HCT116 (cell line): Measurements from ENCODE around the gene SLC9B2. TPM values are rescaled to one million over a fixed set of nuclear protein-coding genes. Genes with fewer than 3 reads are reported as not detected.
"Not testable (repeated sequence)": the region's sequence is repeated elsewhere in the genome, so short reads cannot be mapped to it uniquely, and the experiment has no call there.

ENCODE experiments used
- ATAC-seq: fragments of 200-7000 bp; cut with Tn5 transposase; 2 replicates; pipeline ENCODE4 v1.9.1; 2020; ENCODE audit warnings: mild to moderate bottlenecking, moderate library complexity
- BruUV-seq: library from RNA; stranded (reverse); fragments of 400-500 nt; replicated peaks from 2 replicates; lab custom pipeline; 2021; lab: Mats Ljungman, UMichigan
- CTCF ChIA-PET: fragments of 300-600 bp; sonication (Branson Sonifier 250); formaldehyde crosslinking; loops from one replicate; lab custom pipeline; 2021; ENCODE audit warnings: antibody characterized with exemption; lab: Charles Lee
- POLR2A ChIA-PET: fragments of 300-600, 350-600 bp; sonication (Branson Sonifier 250); formaldehyde crosslinking; loops from one replicate; lab custom pipeline; 2021; ENCODE audit warnings: antibody characterized with exemption; lab: Charles Lee
- RAD21 ChIA-PET, 2 experiments: fragments of 300-600 bp; sonication (Branson Sonifier 250); formaldehyde crosslinking; loops; one replicate each; lab custom pipeline; 2023; ENCODE audit warnings: low total read pairs in 2 of 2; ENCODE audit not compliant: uncharacterized antibody in 2 of 2, unreplicated experiment in 2 of 2, low non-redundant PET in 1 of 2; lab: Charles Lee
- DNase-seq: peaks from one replicate; pipeline ENCODE4 v3.0.0-alpha.2; 2010; ENCODE audit warnings: low read depth, low spot score
- H2AFZ ChIP-seq: fragments of 200-600 bp; shearing (Covaris generic), sonication (generic); 2 replicates; pipeline ENCODE4 v1.6.1; 2017; ENCODE audit warnings: low read depth, mixed run types, mixed read lengths, antibody characterized with exemption, low read length; ENCODE audit not compliant: poor library complexity, severe bottlenecking
- H3K27ac ChIP-seq: 2 replicates; pipeline ENCODE4 v1.5.1; 2012; ENCODE audit warnings: low read depth, low read length
- H3K27me3 ChIP-seq: fragments of 200-600 bp; sonication (generic); 2 replicates; pipeline ENCODE4 v1.6.1; 2016; ENCODE audit warnings: mixed run types, low read length, mixed read lengths; ENCODE audit not compliant: insufficient read depth
- H3K36me3 ChIP-seq, 2 experiments: fragments of 200-500 bp in 1 of 2; fragments of 200-600 bp in 1 of 2; sonication (Bioruptor generic) in 1 of 2; sonication (generic) in 1 of 2; 2 replicates each; pipeline versions ENCODE4 v1.5.1 to v1.6.1; 2014 to 2016; ENCODE audit warnings: low read length in 2 of 2, inconsistent platforms in 1 of 2, mixed read lengths in 1 of 2, mixed run types in 1 of 2; ENCODE audit not compliant: insufficient read depth in 2 of 2, control insufficient read depth in 1 of 2
- H3K4me1 ChIP-seq, 2 experiments: fragments of 200-600 bp in 1 of 2; sonication (generic) in 1 of 2; 2 replicates each; pipeline versions ENCODE4 v1.5.1 to v1.6.1; 2012 to 2017; ENCODE audit warnings: low read length in 2 of 2, inconsistent platforms in 1 of 2, mild to moderate bottlenecking in 1 of 2, mixed read lengths in 1 of 2, mixed run types in 1 of 2, moderate library complexity in 1 of 2; ENCODE audit not compliant: insufficient read depth in 2 of 2, control insufficient read depth in 1 of 2
- H3K4me2 ChIP-seq: fragments of 200-600 bp; sonication (generic); 2 replicates; pipeline ENCODE4 v1.6.1; 2017; ENCODE audit warnings: mixed run types, low read length, mixed read lengths
- H3K4me3 ChIP-seq, 2 experiments: fragments of 200-600 bp in 1 of 2; sonication (generic) in 1 of 2; replicated peaks in 1 of 2; 2 replicates each; pipeline ENCODE4 v1.5.1; 2011 to 2016; ENCODE audit warnings: low read length in 2 of 2, control low read depth in 1 of 2, low read depth in 1 of 2, mild to moderate bottlenecking in 1 of 2, mixed read lengths in 1 of 2, mixed run types in 1 of 2
- H3K79me2 ChIP-seq: fragments of 200-600 bp; sonication (generic); 2 replicates; pipeline ENCODE4 v1.6.1; 2017; ENCODE audit warnings: mild to moderate bottlenecking, mixed run types, low read length, moderate library complexity, mixed read lengths; ENCODE audit not compliant: insufficient read depth
- H3K9ac ChIP-seq: fragments of 200-600 bp; sonication (generic); 2 replicates; pipeline ENCODE4 v1.6.1; 2016; ENCODE audit warnings: low read length, mixed read lengths
- H3K9me2 ChIP-seq: fragments of 200-600 bp; sonication (generic), shearing (Covaris generic); 2 replicates; pipeline ENCODE4 v1.6.1; 2017; ENCODE audit warnings: mixed run types, mild to moderate bottlenecking, moderate library complexity; ENCODE audit not compliant: insufficient read depth
- H3K9me3 ChIP-seq, 2 experiments: fragments of 200-500 bp in 1 of 2; fragments of 200-600 bp in 1 of 2; sonication (Bioruptor generic) in 1 of 2; sonication (generic) in 1 of 2; 2 replicates each; pipeline ENCODE4 v1.6.1; 2014 to 2017; ENCODE audit warnings: low read length in 2 of 2, mixed read lengths in 2 of 2, inconsistent platforms in 1 of 2, low read depth in 1 of 2, mild to moderate bottlenecking in 1 of 2, mixed run types in 1 of 2, moderate library complexity in 1 of 2; ENCODE audit not compliant: control insufficient read depth in 1 of 2, insufficient read depth in 1 of 2
- H4K20me1 ChIP-seq: fragments of 200-600 bp; sonication (generic), shearing (Covaris generic); 2 replicates; pipeline ENCODE4 v1.6.1; 2017; ENCODE audit warnings: mixed run types, mild to moderate bottlenecking, moderate library complexity; ENCODE audit not compliant: insufficient read depth
- CEBPB ChIP-seq: IDR thresholded peaks from 2 replicates; pipeline ENCODE4 v1.6.1; 2012; ENCODE audit warnings: low read depth
- EGR1 ChIP-seq: IDR thresholded peaks from 2 replicates; pipeline ENCODE4 v1.6.1; 2012; ENCODE audit warnings: low read depth
- EZH2 ChIP-seq: fragments of 200-600 bp; sonication (generic); IDR thresholded peaks from 2 replicates; pipeline ENCODE4 v1.6.1; 2017; ENCODE audit warnings: antibody characterized with exemption, mixed run types
- EZH2phosphoT487 ChIP-seq: fragments of 200-600 bp; IDR thresholded peaks from 2 replicates; pipeline ENCODE4 v1.6.1; 2018; ENCODE audit warnings: antibody characterized with exemption, borderline replicate concordance
- FOSL1 ChIP-seq: IDR thresholded peaks from 2 replicates; pipeline ENCODE4 v1.6.1; 2012; ENCODE audit warnings: low read depth
- JUND ChIP-seq: IDR thresholded peaks from 2 replicates; pipeline ENCODE4 v1.6.1; 2012
- POLR2AphosphoS5 ChIP-seq: IDR thresholded peaks from 2 replicates; pipeline ENCODE4 v1.6.1; 2011; ENCODE audit warnings: mild to moderate bottlenecking, low read depth, low read length, moderate library complexity
- RAD21 ChIP-seq: IDR thresholded peaks from 2 replicates; pipeline ENCODE4 v1.6.1; 2012; ENCODE audit warnings: low read depth, mild to moderate bottlenecking
- REST ChIP-seq: IDR thresholded peaks from 2 replicates; pipeline ENCODE4 v1.6.1; 2012; ENCODE audit warnings: low read depth
- SIN3A ChIP-seq: IDR thresholded peaks from 2 replicates; pipeline ENCODE4 v1.6.1; 2012; ENCODE audit warnings: low read depth
- SP1 ChIP-seq: IDR thresholded peaks from 2 replicates; pipeline ENCODE4 v1.6.1; 2012; ENCODE audit warnings: low read depth
- SRF ChIP-seq: IDR thresholded peaks from 2 replicates; pipeline ENCODE4 v1.6.1; 2012; ENCODE audit warnings: low read depth
- YY1 ChIP-seq: IDR thresholded peaks from 2 replicates; pipeline ENCODE4 v1.6.1; 2011; ENCODE audit warnings: low read length, low read depth, moderate library complexity, mild to moderate bottlenecking; ENCODE audit not compliant: insufficient replicate concordance; ENCODE audit errors: extremely low read depth
- ZFX ChIP-seq: fragments of 450-650 bp; IDR thresholded peaks from 2 replicates; pipeline ENCODE4 v1.6.1; 2017
- ZNF274 ChIP-seq: fragments of 200-500 bp; sonication (Bioruptor generic); IDR thresholded peaks from 2 replicates; pipeline ENCODE4 v1.6.1; 2014; ENCODE audit warnings: mild to moderate bottlenecking, low read depth, low read length, inconsistent platforms
- intact Hi-C: fragments of 100-400 bp; cut with micrococcal nuclease; formaldehyde crosslinking; loops from 2 replicates; pipeline ENCODE4 v1.10.0; 2022
- total RNA-seq: library from RNA; stranded (reverse); gene quantifications from one replicate; pipeline ENCODE4 v1.2.1, GENCODE V29; 2021; ENCODE audit not compliant: unreplicated experiment
- TF ChIP-seq, protein P1 (sequence below): IDR thresholded peaks from 2 replicates; pipeline ENCODE4 v1.6.1; 2012

The SLC9B2 gene
- total RNA-seq, 1 experiment from 2014 or later = 18.3 TPM

GRCh38 chr4:102993985-102994384 is 82.6 kb downstream of the SLC9B2 start:
- H3K27ac ChIP-seq, H2AFZ ChIP-seq, H3K79me2 ChIP-seq, H3K36me3 ChIP-seq, H4K20me1 ChIP-seq, H3K9me3 ChIP-seq, H3K4me1 ChIP-seq, POLR2A ChIA-PET, CTCF ChIA-PET, RAD21 ChIA-PET, H3K4me3 ChIP-seq, H3K9me2 ChIP-seq, DNase-seq, H3K27me3 ChIP-seq, ATAC-seq, H3K9ac ChIP-seq, BruUV-seq, H3K4me2 ChIP-seq: not testable (repeated sequence)
- intact Hi-C loops = loop anchor here (5.0 kb wide), 1 partner anchor 372 kb away; no protein-coding TSS in a partner anchor

GRCh38 chr4:102988429-102989020 is 88.0 kb downstream of the SLC9B2 start:
- Histone ChIP-seq H3K4me3 (no peak overlapping the region), H3K4me1 (no peaks in the 10 kb centered on the region), H3K9me2 (0 out of 2 replicates have a peak, but pooled peaks cover 5% of the 10 kb centered on the region), H3K27me3 (no peaks in the 10 kb centered on the region), H3K4me2 (no peak overlapping the region), H4K20me1 (no peaks in the 10 kb centered on the region), H2AFZ (no peak overlapping the region), H3K27ac (no peak overlapping the region), H3K79me2 (no peaks in the 10 kb centered on the region), H3K9ac (no peak overlapping the region), H3K9me3 (no peaks in the 10 kb centered on the region), H3K36me3 (no peaks in the 10 kb centered on the region)
- CTCF ChIA-PET = no interaction called here
- DNase-seq (no peak), ATAC-seq (no peak)
- RAD21 ChIA-PET = no interaction called here
- no TSS peak for BruUV-seq
- TF ChIP-seq, protein P1, sequence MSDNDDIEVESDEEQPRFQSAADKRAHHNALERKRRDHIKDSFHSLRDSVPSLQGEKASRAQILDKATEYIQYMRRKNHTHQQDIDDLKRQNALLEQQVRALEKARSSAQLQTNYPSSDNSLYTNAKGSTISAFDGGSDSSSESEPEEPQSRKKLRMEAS = no peak
- TF ChIP-seq ZFX (no peak), ZNF274 (no peak), EGR1 (no peak), REST (no peak), SIN3A (no peak), SP1 (no peak), CEBPB (no peak), RAD21 (no peak), FOSL1 (no peak), POLR2AphosphoS5 (no peak), EZH2phosphoT487 (no peak), JUND (no peak), SRF (no peak), EZH2 (no peak), YY1 (no peak)
- intact Hi-C loops = no loop called here
- POLR2A ChIA-PET = no interaction called here
